HepG2 (cell line): ENCODE data around the gene PSMC5. TPM values are rescaled to one million over a fixed set of nuclear protein-coding genes. Genes with fewer than 3 reads are reported as not detected.

ENCODE experiments used
- BHLHE40 ChIP-seq: IDR thresholded peaks from 2 replicates; pipeline ENCODE4 v1.6.1; 2011; ENCODE audit warnings: low read length, improper control_type of control experiment
- GATAD1 ChIP-seq: IDR thresholded peaks from 2 replicates; pipeline ENCODE4 v1.6.1; 2016; ENCODE audit warnings: missing genetic modification reagents, missing compliant biosample characterization
- GATAD2A ChIP-seq: IDR thresholded peaks from 2 replicates; pipeline ENCODE4 v1.6.1; 2016
- HES4 ChIP-seq: sonication (generic); formaldehyde crosslinking; IDR thresholded peaks from 2 replicates; pipeline ENCODE4 v1.9.0; 2021; ENCODE audit warnings: mild to moderate bottlenecking, missing genetic modification reagents, borderline replicate concordance
- KIAA2018 ChIP-seq: sonication (generic); formaldehyde crosslinking; IDR thresholded peaks from 2 replicates; pipeline ENCODE4 v1.5.0; 2020; ENCODE audit warnings: mild to moderate bottlenecking, missing genetic modification reagents, borderline replicate concordance
- ONECUT2 ChIP-seq: sonication (generic); formaldehyde crosslinking; IDR thresholded peaks from 2 replicates; pipeline ENCODE4 v1.4.0; 2020; ENCODE audit warnings: missing genetic modification reagents
- SALL1 ChIP-seq: sonication (generic); formaldehyde crosslinking; IDR thresholded peaks from 2 replicates; pipeline ENCODE4 v1.8.0; 2022; ENCODE audit warnings: mild to moderate bottlenecking, missing genetic modification reagents
- TMF1 ChIP-seq: sonication (generic); formaldehyde crosslinking; IDR thresholded peaks from 2 replicates; pipeline ENCODE4 v1.8.1; 2022; ENCODE audit warnings: low read depth, missing genetic modification reagents
- ZBTB43 ChIP-seq: sonication (generic); formaldehyde crosslinking; conservative IDR thresholded peaks from 2 replicates; pipeline ENCODE4 v1.4.0; 2020; ENCODE audit warnings: missing genetic modification reagents
- ZBTB49 ChIP-seq: sonication (generic); formaldehyde crosslinking; IDR thresholded peaks from 2 replicates; pipeline ENCODE4 v1.4.0; 2020; ENCODE audit warnings: missing genetic modification reagents, borderline replicate concordance
- ZNF260 ChIP-seq: sonication (generic); formaldehyde crosslinking; IDR thresholded peaks from 2 replicates; pipeline ENCODE4 v1.4.0; 2020; ENCODE audit warnings: missing genetic modification reagents, low read depth, mild to moderate bottlenecking, borderline replicate concordance
- ZNF281 ChIP-seq: sonication (generic); formaldehyde crosslinking; IDR thresholded peaks from 2 replicates; pipeline ENCODE4 v1.4.0; 2020; ENCODE audit warnings: missing genetic modification reagents, borderline replicate concordance
- ZNF414 ChIP-seq: sonication (generic); formaldehyde crosslinking; IDR thresholded peaks from 2 replicates; pipeline ENCODE4 v1.5.0; 2020; ENCODE audit warnings: missing genetic modification reagents
- polyA plus RNA-seq, 8 experiments: library from polyadenylated mRNA; depleted of rRNA in 3 of 8; stranded (reverse) in 7 of 8; unstranded in 1 of 8; fragments of >200 nt; fragmentation: Illumina TruSeq in 4 of 8; extraction: Trizol in 4 of 8; gene quantifications; 2 replicates each; pipeline versions ENCODE4 v1.2.1 to v1.2.3, GENCODE V29; 2011 to 2016; ENCODE audit warnings: low read depth in 4 of 8, missing spikeins in 1 of 8, mixed read lengths in 1 of 8; ENCODE audit not compliant: insufficient read depth in 1 of 8
- total RNA-seq, 5 experiments: library from RNA; depleted of rRNA; stranded (reverse); fragments of >200 nt; fragmentation: Illumina TruSeq; extraction: Trizol; gene quantifications; 2 replicates each; pipeline ENCODE4 v1.2.3, GENCODE V29; 2016; ENCODE audit warnings: low read depth in 1 of 5

PSMC5 gene
- total and polyA plus RNA-seq, 2 of the 13 experiments (the other 11 are each of a cell fraction or from before 2014, with no cell fraction given) = 35.3 to 128 TPM

- TF ChIP-seq ZNF281 (CRISPR knock-in tag) = peak; percentile 50; the same call in 1 of the 2 replicates
- TF ChIP-seq ZNF414 = peak; percentile 67; the same call in 1 of the 2 replicates
- TF ChIP-seq ONECUT2 (CRISPR knock-in tag) = no peak
- TF ChIP-seq KIAA2018 = no peak
- TF ChIP-seq TMF1 = no peak
- no peak for TF ChIP-seq ZBTB49 (CRISPR knock-in tag)
- no peak for TF ChIP-seq ZNF260 (CRISPR knock-in tag)
- no peak for TF ChIP-seq GATAD1 (CRISPR knock-in tag)
- TF ChIP-seq HES4 (CRISPR knock-in tag) = no peak
- no peak for TF ChIP-seq BHLHE40
- no peak for TF ChIP-seq ZBTB43
- TF ChIP-seq GATAD2A = peak; percentile 52; the same call in 1 of the 2 replicates
- TF ChIP-seq SALL1 (CRISPR knock-in tag) = peak; percentile 74
Measured at GRCh38 chr17:63854709-63855108, 27.5 kb downstream of the PSMC5 start (continued).
